ENCODE results near the gene NOP14. TPM values are rescaled to one million over a fixed set of nuclear protein-coding genes. Genes with fewer than 3 reads are reported as not detected.

NOP14 gene
- polyA plus RNA-seq, 2 of the 4 experiments (the other 2 are of a cell fraction): 18.9 to 30.2 TPM

- no peak for FAIRE-seq
- Histone ChIP-seq H3K4me3 (no peak overlapping the region), H3K4me1 (no peaks in the 10 kb centered on the region), H3K4me2 (no peak overlapping the region), H3K9me3 (no peaks in the 10 kb centered on the region), H3K27ac (no peak overlapping the region)
- DNase-seq (ENCODE audit: low read depth in 1 of 2, low spot score in 1 of 2): no peak
- ChIA-PET POLR2A (no interaction called here), CTCF (no interaction called here)
- ATAC-seq: no peak
- TF ChIP-seq ZFP36 (IDR thresholded peaks at IDR 0.05; ENCODE audit: borderline replicate concordance, partially characterized antibody): no peak
- no peak for TF ChIP-seq TFCP2L1 (CRISPR knock-in tag; IDR thresholded peaks at IDR 0.05)
- no peak for TF ChIP-seq KDM5A (IDR thresholded peaks at IDR 0.05)
- TF ChIP-seq HMGXB4 (CRISPR knock-in tag; IDR thresholded peaks at IDR 0.05; ENCODE audit: borderline replicate concordance): no peak
- no peak for TF ChIP-seq GATA3 (IDR thresholded peaks at IDR 0.05; ENCODE audit: borderline replicate concordance)
- no peak for TF ChIP-seq HEYL (CRISPR knock-in tag; IDR thresholded peaks at IDR 0.05)
- no peak for TF ChIP-seq SREBF2 (IDR thresholded peaks at IDR 0.05)
- 79% methylated on average over 8 of the region's 8 CpGs for whole genome bisulfite sequencing (ENCODE audit: missing lambda C conversion rate)
Measured at GRCh38 chr4:2909583-2909982, 53.6 kb downstream of the NOP14 start.

GRCh38 chr4:2908686-2909085, 54.5 kb downstream of the NOP14 start:
- WGBS (ENCODE audit: missing lambda C conversion rate): 91% methylated on average over 7 of the region's 7 CpGs
- Histone ChIP-seq H3K4me3 (no peak overlapping the region), H3K4me1 (no peaks in the 10 kb centered on the region), H3K27ac (no peak overlapping the region), H3K4me2 (no peak overlapping the region), H3K9me3 (no peaks in the 10 kb centered on the region)
- FAIRE-seq: no peak
- no peak for ATAC-seq
- DNase-seq (ENCODE audit: low read depth in 1 of 2, low spot score in 1 of 2): no peak
- no peak for TF ChIP-seq FOSB (CRISPR knock-in tag; IDR thresholded peaks at IDR 0.05)
- TF ChIP-seq CHD2 (IDR thresholded peaks at IDR 0.05; ENCODE audit: low read length, partially characterized antibody): no peak
- TF ChIP-seq ELK1 (IDR thresholded peaks at IDR 0.05; ENCODE audit: low read depth, low read length): no peak
- ChIA-PET POLR2A (no interaction called here), CTCF (no interaction called here)

GRCh38 chr4:2907706-2908293, 55.4 kb downstream of the NOP14 start:
- Histone ChIP-seq H3K4me3 (no peak overlapping the region), H3K27ac (no peak overlapping the region), H3K4me1 (no peaks in the 10 kb centered on the region), H3K4me2 (no peak overlapping the region), H3K9me3 (no peaks in the 10 kb centered on the region)
- 96% methylated on average over 8 of the region's 11 CpGs for WGBS (ENCODE audit: missing lambda C conversion rate)
- CTCF ChIA-PET: interaction anchor here (1.5 kb wide), 1 partner anchor 143 kb away, joined by 3 read pairs; no protein-coding TSS in a partner anchor
- POLR2A ChIA-PET: no interaction called here
- FAIRE-seq: no peak
- TF ChIP-seq RFX5 (IDR thresholded peaks at IDR 0.05) (no peak), MYC (IDR thresholded peaks at IDR 0.05; ENCODE audit: borderline replicate concordance, low read length) (no peak), EHMT2 (IDR thresholded peaks at IDR 0.05; ENCODE audit: low read depth) (no peak), HEYL (CRISPR knock-in tag; IDR thresholded peaks at IDR 0.05) (no peak), CEBPB (IDR thresholded peaks at IDR 0.05) (no peak), RAD21 (conservative IDR thresholded peaks at IDR 0.05 in 1 of 2, IDR thresholded peaks at IDR 0.05 in 1 of 2) (no peak)
- DNase-seq (ENCODE audit: low read depth in 1 of 2, low spot score in 1 of 2): no peak
- ATAC-seq: no peak

GRCh38 chr4:2907226-2907625, 56.0 kb downstream of the NOP14 start:
- H3K27ac ChIP-seq: no peak overlapping the region
- no peak overlapping the region for H3K4me3 ChIP-seq
- WGBS (ENCODE audit: missing lambda C conversion rate): 83% methylated on average over 3 of the region's 4 CpGs
- TF ChIP-seq CHD2 (IDR thresholded peaks at IDR 0.05; ENCODE audit: low read length, partially characterized antibody) (no peak), CTCF (IDR thresholded peaks at IDR 0.05) (no peak), JUN (IDR thresholded peaks at IDR 0.05) (no peak), NR3C1 (IDR thresholded peaks at IDR 0.05) (no peak)
- no peaks in the 10 kb centered on the region for H3K4me1 ChIP-seq
- FAIRE-seq (no peak), ATAC-seq (no peak), DNase-seq (ENCODE audit: low read depth in 1 of 2, low spot score in 1 of 2) (no peak)
- CTCF ChIA-PET: interaction anchor here (1.5 kb wide), 1 partner anchor 143 kb away, joined by 3 read pairs; no protein-coding TSS in a partner anchor
- POLR2A ChIA-PET: no interaction called here
- H3K9me3 ChIP-seq: no peaks in the 10 kb centered on the region
- H3K4me2 ChIP-seq: no peak overlapping the region

All from A549 (cell line).